GM12874 (cell line): ENCODE measurements around the gene FILIP1L.

ENCODE experiments used
- TF ChIP-seq, protein P1 (sequence below): IDR thresholded peaks from 2 replicates; pipeline ENCODE4 v1.5.1; 2011; ENCODE audit warnings: low read depth, mild to moderate bottlenecking, control low read depth, low read length, moderate library complexity; ENCODE audit not compliant: insufficient read depth

Gene FILIP1L

DNA sequence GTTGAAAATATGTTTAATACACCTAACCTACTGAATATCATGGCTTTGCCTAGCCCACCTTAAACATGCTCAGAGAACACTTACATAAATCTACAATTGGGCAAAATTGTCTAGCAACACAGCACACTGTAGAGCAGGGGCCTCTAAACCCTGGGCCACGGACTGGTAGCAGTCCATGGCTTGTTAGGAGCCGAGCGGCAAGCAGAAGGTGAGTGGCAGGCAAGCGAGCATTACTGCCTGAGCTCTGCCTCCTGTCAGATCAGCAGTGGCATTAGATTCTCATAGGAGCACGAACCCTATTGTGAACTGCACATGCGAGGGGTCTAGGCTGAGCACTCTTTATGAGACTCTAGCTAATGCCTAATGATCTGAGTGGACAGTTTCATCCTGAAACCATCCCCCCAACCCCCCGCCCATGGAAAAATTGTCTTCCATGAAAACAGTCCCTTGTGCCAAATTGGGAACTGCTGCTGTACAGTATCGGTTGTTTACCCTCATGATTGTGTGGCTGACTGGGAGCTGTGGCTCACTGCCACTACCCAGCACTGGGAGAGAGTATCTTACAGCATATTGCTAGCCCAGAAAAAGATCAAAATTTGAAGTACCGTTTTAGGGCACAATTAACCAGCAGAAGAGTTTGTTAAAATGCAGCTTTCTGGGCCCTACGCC is 270.6 kb downstream of the FILIP1L start:
- TF ChIP-seq, protein P1, sequence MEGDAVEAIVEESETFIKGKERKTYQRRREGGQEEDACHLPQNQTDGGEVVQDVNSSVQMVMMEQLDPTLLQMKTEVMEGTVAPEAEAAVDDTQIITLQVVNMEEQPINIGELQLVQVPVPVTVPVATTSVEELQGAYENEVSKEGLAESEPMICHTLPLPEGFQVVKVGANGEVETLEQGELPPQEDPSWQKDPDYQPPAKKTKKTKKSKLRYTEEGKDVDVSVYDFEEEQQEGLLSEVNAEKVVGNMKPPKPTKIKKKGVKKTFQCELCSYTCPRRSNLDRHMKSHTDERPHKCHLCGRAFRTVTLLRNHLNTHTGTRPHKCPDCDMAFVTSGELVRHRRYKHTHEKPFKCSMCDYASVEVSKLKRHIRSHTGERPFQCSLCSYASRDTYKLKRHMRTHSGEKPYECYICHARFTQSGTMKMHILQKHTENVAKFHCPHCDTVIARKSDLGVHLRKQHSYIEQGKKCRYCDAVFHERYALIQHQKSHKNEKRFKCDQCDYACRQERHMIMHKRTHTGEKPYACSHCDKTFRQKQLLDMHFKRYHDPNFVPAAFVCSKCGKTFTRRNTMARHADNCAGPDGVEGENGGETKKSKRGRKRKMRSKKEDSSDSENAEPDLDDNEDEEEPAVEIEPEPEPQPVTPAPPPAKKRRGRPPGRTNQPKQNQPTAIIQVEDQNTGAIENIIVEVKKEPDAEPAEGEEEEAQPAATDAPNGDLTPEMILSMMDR: no peak

DNA sequence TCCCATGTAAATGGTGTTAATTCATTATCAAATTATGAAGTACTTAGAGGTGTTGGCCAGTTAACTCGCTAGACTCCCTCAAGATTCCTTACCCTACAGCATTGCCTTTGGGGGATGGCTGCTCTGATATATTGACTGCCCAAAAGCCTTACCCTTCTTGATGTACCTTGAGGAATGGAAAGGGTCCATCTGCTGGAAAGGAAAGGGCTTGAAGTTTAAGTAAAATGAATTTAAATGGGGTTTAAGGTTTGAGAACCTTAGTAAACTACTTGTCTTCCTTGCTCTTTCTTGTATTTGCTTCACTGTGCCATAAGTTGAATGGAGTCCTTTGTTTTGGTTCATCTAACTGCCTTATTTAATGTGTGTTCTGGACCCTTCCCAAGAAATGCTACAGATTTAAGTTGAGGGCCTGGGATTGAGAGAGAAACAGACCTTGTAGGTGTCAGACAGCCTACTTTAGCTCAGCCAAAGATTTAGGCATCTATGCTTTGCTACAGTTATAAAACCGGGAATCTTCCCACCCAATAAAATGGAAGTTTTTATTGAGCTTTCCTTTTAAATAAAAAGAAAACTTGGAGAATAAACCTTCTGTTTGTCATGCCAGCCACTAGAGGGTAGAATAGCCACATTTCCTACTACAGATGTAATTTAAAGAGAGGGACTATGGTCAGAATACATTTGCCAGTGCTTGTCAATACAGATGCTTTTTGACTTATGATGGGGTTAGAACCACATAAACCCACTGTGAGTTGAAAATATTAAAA is 271.3 kb downstream of the FILIP1L start:
- TF ChIP-seq, protein P1: peak; percentile 45; the same call in 1 of the 2 replicates

DNA sequence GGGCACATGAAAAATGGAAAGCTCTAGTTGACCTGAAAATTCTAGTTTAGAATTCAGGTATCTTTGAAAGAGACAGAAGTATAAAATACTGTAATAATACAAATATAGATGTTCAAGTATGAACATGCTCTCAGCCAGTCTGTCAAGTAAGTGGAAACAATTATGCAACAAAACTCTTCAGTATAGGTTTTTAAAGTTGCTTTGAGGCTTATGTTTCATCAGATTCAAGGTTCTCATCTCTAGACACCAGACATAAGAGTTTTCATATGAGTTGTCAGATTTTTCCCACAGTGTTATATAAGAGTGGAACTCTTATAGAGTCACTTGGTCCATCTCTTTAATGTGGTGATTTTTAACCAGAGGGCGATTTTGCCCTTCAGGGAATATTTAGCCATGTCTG is 274.7 kb downstream of the FILIP1L start:
- TF ChIP-seq, protein P1: no peak

DNA sequence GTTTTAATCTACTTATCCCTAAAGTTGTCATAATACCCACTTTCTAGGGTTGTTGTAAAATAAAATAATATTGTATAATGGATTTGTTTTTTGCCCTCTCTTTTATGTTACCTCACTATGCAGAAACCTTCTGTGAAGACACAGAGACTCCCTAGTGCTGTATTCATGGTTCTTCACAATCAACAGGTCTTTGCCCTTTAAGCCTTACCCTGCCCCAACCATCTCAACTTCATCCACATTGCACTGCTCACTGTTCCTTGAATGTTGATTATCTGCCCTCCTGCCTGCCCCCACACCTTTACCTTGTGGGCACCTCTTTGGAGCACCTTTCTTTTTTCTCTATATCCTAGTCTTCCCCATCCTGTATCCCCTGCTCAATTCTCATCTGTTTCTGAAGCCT is 275.5 kb downstream of the FILIP1L start:
- TF ChIP-seq, protein P1: no peak

DNA sequence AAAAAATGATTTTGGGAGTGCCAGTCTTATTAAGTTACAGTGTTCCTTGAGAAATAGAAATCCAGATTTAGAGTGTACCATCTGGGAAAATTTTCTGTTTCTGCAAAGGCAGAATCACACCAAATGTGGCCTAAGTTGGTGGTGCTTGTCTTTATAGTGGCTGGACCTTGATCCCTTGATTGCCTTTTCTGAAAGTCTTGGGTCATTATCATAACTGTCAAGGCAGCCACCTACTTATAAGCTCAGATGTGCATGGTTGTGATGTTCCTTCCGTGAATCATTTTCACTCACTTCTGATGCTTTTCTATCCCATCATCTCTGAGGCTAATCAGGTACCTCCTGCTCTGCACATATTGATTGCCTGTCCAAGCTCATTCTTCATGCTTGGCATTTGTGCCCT is 276.6 kb downstream of the FILIP1L start:
- TF ChIP-seq, protein P1: no peak

DNA sequence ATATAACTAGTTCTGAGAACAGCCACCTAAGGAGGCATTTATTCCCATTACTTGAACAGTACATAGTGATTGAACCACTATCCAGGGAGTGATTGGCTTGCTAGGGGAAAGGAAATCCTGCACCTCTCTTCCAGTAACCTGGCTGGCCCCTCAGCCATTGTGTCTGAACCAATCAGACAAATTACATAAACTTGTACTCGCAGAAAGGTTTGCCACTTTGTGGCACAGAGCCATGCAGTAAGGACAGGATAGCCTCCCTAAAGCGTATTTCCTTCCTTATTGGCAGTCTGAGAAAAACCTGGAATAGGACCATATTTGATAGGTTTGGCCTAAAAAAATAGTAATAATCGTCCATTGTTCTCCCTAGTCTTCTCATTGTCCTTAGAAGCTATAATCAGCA is 277.6 kb downstream of the FILIP1L start:
- TF ChIP-seq, protein P1: no peak

DNA sequence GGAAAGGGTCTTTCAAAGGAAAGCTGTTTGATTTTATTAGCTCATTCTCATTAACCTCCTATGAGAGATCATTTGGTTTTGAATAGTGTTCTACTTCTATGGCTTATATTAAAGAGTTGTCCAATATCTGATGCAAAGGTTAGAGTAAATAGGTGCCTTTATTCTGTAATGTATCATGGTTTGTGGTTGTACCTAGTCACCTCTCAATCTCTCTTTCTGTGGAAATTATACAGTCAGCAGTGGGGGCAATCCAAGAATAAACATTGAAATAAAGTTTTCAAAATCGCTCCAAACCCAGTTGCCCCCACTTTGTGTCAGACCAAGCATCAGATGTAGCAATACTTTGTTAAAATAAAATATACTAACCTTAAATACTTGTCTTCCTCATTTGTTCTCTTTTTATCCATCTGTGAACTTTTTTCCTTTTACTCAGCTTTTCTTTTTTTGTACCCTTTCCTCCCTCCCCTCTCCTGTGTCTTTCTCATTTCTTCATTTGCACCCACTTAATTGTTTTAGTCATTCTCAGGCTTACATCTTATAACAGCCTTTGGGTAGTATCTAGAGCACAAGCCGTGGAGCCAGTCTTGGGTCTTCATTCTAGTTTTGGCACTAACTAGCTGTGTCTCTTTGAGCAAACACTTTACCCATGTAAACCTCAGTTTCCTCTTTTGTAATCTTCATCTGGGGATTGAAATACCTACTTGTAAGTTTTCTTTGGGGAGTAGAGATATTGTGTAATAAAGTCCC is 279.9 kb downstream of the FILIP1L start:
- TF ChIP-seq, protein P1: no peak
